Ishikawa (cell line): Measurements from ENCODE around the gene MKKS.

Source experiments
- CEBPB ChIP-seq: IDR thresholded peaks from 2 replicates; pipeline ENCODE4 v1.6.1; 2012
- EGR1 ChIP-seq: IDR thresholded peaks from 2 replicates; pipeline ENCODE4 v1.6.1; 2012
- FOXM1 ChIP-seq: IDR thresholded peaks from 2 replicates; pipeline ENCODE4 v1.6.1; 2012; ENCODE audit warnings: low read depth, borderline replicate concordance
- NFIC ChIP-seq: IDR thresholded peaks from 2 replicates; pipeline ENCODE4 v1.6.1; 2012
- TAF1 ChIP-seq: IDR thresholded peaks from 2 replicates; pipeline ENCODE4 v1.6.1; 2012; ENCODE audit warnings: low read depth, mild to moderate bottlenecking
- TEAD4 ChIP-seq: IDR thresholded peaks from 2 replicates; pipeline ENCODE4 v1.6.1; 2012
- YY1 ChIP-seq: IDR thresholded peaks from 2 replicates; pipeline ENCODE4 v1.6.1; 2012; ENCODE audit warnings: low read depth
- ZBTB7A ChIP-seq: IDR thresholded peaks from 2 replicates; pipeline ENCODE4 v1.6.1; 2012; ENCODE audit warnings: low read depth
- TF ChIP-seq, protein P1 (sequence below): IDR thresholded peaks from 2 replicates; pipeline ENCODE4 v1.6.1; 2012; ENCODE audit warnings: low read depth, mild to moderate bottlenecking
- TF ChIP-seq, protein P2 (sequence below): IDR thresholded peaks from 2 replicates; pipeline ENCODE4 v1.6.1; 2012
- TF ChIP-seq, protein P3 (sequence below): IDR thresholded peaks from 2 replicates; pipeline ENCODE4 v1.6.1; 2012

DNA sequence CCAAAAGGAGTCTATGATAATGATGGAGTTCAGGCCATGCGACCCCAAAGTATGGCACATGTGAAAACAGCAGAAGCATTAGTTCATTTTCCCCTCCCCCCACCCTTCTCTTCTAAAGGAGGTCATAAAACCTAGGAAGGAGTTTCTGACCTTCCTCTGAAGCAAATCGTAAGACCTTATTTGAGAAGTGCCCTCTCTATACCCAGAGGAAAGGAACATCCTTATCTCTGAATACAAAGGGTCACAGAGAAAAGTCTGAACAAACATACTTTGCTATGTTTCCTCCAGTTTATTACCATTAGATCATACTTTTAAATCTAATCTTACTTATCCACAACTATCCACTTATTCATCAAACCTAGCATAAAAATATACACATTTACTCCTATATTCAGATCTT is 49.7 kb upstream of the MKKS start:
- TF ChIP-seq YY1 (no peak), ZBTB7A (no peak), TEAD4 (no peak), TAF1 (no peak), FOXM1 (no peak), EGR1 (no peak), CEBPB (no peak), NFIC (no peak)
- TF ChIP-seq, protein P1, sequence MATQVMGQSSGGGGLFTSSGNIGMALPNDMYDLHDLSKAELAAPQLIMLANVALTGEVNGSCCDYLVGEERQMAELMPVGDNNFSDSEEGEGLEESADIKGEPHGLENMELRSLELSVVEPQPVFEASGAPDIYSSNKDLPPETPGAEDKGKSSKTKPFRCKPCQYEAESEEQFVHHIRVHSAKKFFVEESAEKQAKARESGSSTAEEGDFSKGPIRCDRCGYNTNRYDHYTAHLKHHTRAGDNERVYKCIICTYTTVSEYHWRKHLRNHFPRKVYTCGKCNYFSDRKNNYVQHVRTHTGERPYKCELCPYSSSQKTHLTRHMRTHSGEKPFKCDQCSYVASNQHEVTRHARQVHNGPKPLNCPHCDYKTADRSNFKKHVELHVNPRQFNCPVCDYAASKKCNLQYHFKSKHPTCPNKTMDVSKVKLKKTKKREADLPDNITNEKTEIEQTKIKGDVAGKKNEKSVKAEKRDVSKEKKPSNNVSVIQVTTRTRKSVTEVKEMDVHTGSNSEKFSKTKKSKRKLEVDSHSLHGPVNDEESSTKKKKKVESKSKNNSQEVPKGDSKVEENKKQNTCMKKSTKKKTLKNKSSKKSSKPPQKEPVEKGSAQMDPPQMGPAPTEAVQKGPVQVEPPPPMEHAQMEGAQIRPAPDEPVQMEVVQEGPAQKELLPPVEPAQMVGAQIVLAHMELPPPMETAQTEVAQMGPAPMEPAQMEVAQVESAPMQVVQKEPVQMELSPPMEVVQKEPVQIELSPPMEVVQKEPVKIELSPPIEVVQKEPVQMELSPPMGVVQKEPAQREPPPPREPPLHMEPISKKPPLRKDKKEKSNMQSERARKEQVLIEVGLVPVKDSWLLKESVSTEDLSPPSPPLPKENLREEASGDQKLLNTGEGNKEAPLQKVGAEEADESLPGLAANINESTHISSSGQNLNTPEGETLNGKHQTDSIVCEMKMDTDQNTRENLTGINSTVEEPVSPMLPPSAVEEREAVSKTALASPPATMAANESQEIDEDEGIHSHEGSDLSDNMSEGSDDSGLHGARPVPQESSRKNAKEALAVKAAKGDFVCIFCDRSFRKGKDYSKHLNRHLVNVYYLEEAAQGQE, result no peak
- TF ChIP-seq, protein P2, sequence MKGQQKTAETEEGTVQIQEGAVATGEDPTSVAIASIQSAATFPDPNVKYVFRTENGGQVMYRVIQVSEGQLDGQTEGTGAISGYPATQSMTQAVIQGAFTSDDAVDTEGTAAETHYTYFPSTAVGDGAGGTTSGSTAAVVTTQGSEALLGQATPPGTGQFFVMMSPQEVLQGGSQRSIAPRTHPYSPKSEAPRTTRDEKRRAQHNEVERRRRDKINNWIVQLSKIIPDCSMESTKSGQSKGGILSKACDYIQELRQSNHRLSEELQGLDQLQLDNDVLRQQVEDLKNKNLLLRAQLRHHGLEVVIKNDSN, result no peak
- TF ChIP-seq, protein P3, sequence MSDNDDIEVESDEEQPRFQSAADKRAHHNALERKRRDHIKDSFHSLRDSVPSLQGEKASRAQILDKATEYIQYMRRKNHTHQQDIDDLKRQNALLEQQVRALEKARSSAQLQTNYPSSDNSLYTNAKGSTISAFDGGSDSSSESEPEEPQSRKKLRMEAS, result no peak
